T-helper 1 cell treated with Interleukin-12 subunit alpha and Interleukin-12 subunit beta and Interleukin-4 antibody, amounts not matched to agents 30 ng/mL and 1 ng/mL, for 36 hours (primary cell): ENCODE data around the gene ZDHHC14. TPM values are rescaled to one million over a fixed set of nuclear protein-coding genes. Genes with fewer than 3 reads are reported as not detected.
"Not testable (repeated sequence)": the region's sequence is repeated elsewhere in the genome, so short reads cannot be mapped to it uniquely, and the experiment has no call there.

Experiments
- intact Hi-C: fragments of 100-400 bp; cut with micrococcal nuclease; formaldehyde crosslinking; loops from one replicate; pipeline ENCODE4 v1.15.1; 2024
- total RNA-seq: library from RNA; stranded (reverse); gene quantifications from 2 replicates; pipeline ENCODE4 v1.2.3, GENCODE V29; 2022

Gene ZDHHC14
- total RNA-seq, 1 donor from 2014 or later, result 18.3 TPM

DNA sequence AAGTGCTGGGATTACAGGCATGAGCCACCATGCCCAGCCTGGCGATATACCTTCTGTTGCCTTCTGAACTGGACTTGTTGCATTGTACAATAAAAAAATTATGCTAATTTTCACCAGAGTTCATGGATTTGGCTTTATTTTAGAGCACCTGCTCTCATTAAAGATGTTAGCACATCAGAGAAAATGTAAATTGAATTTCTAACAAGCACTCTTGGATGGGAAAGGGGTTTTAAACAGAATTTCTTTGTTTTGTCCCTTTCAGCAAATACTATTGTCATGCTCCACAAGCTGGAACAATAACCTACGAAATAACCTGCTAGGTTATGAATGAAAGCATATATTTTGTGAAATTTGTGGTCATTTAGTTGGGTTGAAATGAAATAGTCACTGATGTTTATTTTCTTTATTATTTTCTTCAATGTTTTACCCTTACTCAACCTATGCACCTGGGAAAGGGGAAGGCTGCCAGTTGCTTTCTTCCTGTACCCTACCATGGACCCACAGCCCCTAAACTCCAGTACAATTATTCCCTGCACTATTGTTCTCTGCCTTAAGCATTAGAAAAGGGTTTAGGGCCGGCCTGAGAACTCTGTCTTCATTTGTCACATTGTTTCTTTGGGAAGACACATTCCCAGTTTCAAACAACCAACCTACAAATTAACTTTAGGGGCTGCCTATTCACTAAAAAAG is 22.2 kb downstream of the ZDHHC14 start:
- intact Hi-C loops, result no loop called here

DNA sequence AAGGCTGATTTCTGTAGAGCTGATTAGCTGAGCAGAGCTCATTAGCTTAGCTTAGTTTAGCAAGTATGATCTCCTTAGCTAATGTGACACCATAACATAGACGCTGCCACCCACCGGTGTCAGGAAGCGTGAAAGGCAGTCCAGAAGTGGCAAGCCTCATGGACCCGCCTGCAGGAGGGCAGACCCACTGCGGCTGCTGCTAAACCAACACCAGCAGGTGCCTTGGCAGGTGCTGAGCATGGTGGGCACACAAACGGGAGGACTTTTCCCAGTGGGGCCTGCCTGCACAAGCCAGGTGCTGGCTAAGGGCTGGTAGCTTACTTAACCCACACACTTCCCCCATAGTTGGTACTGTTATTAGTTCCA is 22.7 kb downstream of the ZDHHC14 start:
- intact Hi-C loops, result no loop called here

DNA sequence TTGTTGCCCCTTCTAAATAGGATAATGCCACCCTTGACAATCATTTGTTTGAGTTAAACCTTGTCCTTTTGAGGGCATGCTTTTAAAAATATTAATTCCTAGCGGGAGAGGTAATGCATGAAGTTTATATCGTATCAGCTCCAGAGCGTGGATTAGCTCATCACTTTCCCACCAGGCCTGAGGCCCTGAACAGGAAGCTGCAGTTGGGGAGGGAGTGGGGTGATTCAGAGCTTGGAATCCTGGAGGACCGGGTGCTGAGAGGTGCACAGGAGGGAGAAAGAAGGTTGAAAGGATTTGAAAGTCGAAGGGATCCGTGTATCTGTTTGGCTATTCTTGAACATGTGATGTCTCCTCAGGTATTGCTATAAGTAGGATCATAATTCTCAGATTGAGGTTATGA is 25.0 kb downstream of the ZDHHC14 start:
- intact Hi-C loops, result no loop called here

- intact Hi-C loops, result no loop called here
These were observed 25.7 kb downstream of the ZDHHC14 start for GRCh38 chr6:157406661-157407060.

DNA sequence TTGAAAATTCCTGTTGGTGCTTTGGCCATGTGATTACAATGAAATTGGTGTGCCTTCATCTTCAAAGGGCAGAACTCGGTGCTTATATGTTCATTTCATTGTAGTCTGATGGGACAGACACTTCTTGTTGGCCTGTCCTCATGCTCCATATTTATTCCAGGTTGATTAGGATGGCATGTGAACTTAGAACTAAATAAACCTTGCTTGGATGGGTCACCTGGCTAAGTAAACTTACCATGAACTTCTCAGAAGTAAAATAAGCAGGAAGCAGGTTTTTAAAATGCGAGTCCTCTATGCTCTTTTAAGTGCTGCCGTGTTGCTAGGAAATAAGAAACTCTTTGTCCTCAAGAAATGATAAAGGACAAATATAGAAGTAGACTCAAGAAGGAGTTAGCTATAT is 26.7 kb downstream of the ZDHHC14 start:
- intact Hi-C loops, result no loop called here

GRCh38 chr6:157408427-157408826 is 27.4 kb downstream of the ZDHHC14 start:
- intact Hi-C loops, result not testable (repeated sequence)

DNA sequence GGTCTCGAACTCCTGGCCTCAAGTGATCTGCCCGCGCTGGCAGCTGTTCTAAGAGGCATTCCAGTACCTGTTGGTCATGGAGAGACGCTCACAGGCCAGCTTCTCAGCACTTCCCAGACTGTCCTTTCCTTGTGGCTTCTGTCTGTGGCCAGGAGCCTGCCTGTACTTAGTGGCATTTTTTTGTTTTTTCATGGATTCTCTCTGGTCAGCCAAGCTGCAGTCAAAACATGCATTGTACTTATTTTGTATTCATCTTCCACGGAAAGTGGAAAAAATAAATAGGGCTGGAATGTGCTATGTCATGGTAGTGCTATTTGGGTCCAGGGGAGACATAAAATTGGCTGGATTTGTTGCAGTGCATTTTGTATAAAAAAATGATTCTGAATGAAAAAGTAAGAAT is 29.1 kb downstream of the ZDHHC14 start:
- intact Hi-C loops, result no loop called here

- intact Hi-C loops, result no loop called here
These were observed 30.4 kb downstream of the ZDHHC14 start for GRCh38 chr6:157411368-157411767.

- intact Hi-C loops, result no loop called here
These were observed 31.8 kb downstream of the ZDHHC14 start for GRCh38 chr6:157412791-157413190.

GRCh38 chr6:157420497-157420896 is 39.5 kb downstream of the ZDHHC14 start:
- intact Hi-C loops, result no loop called here

- intact Hi-C loops, result no loop called here
These were observed 43.6 kb downstream of the ZDHHC14 start for GRCh38 chr6:157424491-157425020.

- intact Hi-C loops, result loop anchor here (2.0 kb wide), 1 partner anchor 45 kb away; no protein-coding TSS in a partner anchor
These were observed 47.0 kb downstream of the ZDHHC14 start for GRCh38 chr6:157427969-157428368.

GRCh38 chr6:157428427-157429202 is 47.6 kb downstream of the ZDHHC14 start:
- intact Hi-C loops, result loop anchor here (2.0 kb wide), 1 partner anchor 46 kb away; no protein-coding TSS in a partner anchor

GRCh38 chr6:157429248-157429647 is 48.3 kb downstream of the ZDHHC14 start:
- intact Hi-C loops, result loop anchor here (2.0 kb wide), 1 partner anchor 46 kb away; no protein-coding TSS in a partner anchor

GRCh38 chr6:157430834-157431233 is 49.8 kb downstream of the ZDHHC14 start:
- intact Hi-C loops, result no loop called here

DNA sequence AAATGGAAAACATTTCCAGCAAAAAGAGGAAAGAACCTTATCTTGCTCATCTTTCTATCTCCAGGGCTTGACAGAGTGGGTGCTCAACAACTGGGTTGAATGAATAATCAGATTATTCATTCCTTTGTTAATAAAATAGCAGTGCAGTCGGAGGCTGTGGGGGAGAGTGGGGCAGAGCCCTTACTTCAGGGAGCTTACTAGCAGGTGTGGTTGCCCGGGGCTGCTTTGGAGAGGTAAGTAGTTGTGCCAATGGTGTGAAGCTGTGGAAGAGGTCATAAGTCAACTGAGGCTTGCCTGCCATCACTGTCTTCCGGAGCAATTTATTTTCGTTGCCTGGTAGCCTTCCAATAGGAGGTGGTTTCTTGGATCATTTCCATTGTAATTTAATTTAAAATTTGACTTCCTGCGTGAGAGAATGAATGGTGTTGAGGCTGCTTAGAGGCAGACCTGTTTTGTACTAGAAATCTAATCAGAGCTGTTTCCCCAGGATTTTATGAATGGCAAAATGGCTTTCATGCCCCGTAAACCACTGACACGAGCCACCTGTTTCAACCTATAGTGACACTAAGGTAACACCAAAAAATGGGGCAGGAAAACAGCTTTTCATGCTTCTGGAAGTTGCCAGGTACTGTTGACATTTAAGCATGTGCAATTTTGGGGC is 51.4 kb downstream of the ZDHHC14 start:
- intact Hi-C loops, result no loop called here

DNA sequence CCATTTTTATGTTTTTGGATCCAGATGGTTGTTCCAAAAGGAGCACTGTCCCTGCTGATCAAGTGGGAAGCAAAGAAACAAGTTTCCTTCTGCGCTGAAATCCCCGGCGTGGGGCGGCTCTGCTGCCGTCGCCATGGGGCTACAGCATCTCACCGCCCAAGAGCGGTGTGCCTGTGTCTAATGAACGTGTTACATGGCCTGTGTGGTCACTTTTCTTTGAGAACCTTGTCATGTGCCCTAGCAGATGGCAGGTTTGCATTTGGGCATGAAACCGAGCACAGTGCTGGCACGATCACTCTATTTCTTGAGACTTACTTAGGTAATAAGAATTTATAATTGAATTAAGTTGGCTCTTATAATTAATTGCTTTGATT is 51.9 kb downstream of the ZDHHC14 start:
- intact Hi-C loops, result no loop called here

DNA sequence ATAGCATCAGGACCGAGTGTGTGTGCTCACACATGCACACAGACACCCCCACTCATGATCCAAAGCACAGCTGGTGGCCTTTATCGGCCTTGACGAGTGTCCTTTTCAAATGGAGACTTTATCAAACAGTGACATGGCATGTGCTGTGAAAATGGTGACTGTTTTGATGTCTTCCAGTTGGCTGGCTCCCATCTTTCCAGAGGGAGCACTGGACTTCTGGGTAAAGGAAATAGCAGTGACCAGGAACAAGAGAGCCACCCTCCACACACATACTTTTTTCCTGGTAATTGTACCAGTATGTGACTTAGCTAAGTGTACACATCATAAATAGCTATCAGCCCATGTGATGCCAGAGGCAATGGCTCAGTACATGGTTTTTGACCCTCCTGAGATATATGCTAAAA is 52.7 kb downstream of the ZDHHC14 start:
- intact Hi-C loops, result no loop called here

DNA sequence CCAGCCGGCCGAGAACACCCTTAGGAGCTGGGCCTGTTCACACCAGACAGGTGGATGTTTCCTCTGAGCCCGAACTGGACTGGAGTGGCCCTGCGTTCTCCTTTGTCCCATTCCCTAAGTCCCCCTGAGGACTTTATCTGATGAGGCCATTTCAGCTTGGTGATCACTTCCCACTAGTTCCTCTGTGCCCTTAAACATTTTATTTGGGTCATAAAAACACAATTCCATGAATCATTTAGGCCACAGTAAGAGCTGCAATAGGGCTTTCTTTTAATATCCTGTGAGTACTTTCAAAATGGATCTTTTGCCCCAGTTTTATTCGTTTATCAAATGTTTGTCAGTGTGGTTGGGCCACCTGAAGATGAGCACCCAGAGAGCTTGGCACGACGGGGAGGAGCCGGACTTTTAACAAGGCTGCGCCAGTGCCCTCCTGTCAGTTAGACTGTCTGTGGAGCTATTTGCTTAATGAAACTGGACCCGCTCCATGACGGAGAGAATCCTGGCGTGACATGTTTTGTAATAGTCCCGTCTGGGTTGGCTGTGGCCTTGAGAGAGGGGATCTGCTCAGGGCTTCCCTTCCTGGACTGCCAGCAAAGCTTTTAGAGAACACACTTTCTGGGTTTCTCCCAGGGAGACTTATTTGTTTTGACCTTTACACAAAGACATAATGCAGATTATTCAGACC is 53.5 kb downstream of the ZDHHC14 start:
- intact Hi-C loops, result no loop called here

- intact Hi-C loops, result no loop called here
These were observed 55.4 kb downstream of the ZDHHC14 start for GRCh38 chr6:157436219-157436943.

DNA sequence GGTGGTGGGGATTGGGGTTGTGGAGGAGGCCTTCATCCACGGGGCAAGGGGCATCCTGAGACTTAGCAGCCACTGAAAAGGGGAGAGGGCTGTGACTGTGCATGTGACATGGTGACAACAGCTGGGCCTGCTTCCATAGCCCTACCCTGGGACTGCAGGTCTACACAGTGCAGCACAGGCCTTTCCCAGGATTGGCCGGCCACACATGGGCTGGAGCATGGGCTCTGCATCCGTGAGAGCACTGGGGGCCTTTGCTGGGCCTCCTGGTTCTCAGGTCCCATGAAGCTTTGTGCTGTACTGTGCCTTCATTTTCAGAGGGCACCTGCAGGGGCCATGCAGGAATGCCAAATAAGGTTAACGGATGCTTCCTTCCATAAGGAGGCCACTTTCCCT is 56.0 kb downstream of the ZDHHC14 start:
- intact Hi-C loops, result no loop called here
